Stomach smooth muscle (tissue), 2 donors: ENCODE data around the gene PDSS2.

Experiments used
- H3K27ac ChIP-seq: one replicate; pipeline ENCODE4 v1.7.0; 2013; ENCODE audit warnings: mild to moderate bottlenecking, low read length, inconsistent platforms
- H3K27me3 ChIP-seq, 2 donors: one replicate each; pipeline ENCODE4 v1.7.0; 2013; ENCODE audit warnings: low read length in 2 of 2; ENCODE audit not compliant: insufficient read depth in 2 of 2, control insufficient read depth in 1 of 2
- H3K36me3 ChIP-seq, 2 donors: one replicate each; pipeline ENCODE4 v1.7.0; 2013; ENCODE audit warnings: low read length in 2 of 2; ENCODE audit not compliant: control insufficient read depth in 2 of 2, insufficient read depth in 2 of 2
- H3K4me1 ChIP-seq: one replicate; pipeline ENCODE4 v1.7.0; 2013; ENCODE audit warnings: low read length; ENCODE audit not compliant: control insufficient read depth, insufficient read depth
- H3K4me3 ChIP-seq, 2 donors: one replicate each; pipeline ENCODE4 v1.7.0; 2013; ENCODE audit warnings: low read length in 2 of 2
- H3K9ac ChIP-seq, 2 donors: one replicate each; pipeline ENCODE4 v1.7.0; 2013; ENCODE audit warnings: low read length in 2 of 2, mild to moderate bottlenecking in 1 of 2
- H3K9me3 ChIP-seq, 2 donors: one replicate each; pipeline ENCODE4 v1.7.0; 2013; ENCODE audit warnings: low read length in 2 of 2; ENCODE audit not compliant: control insufficient read depth in 2 of 2
- donor health status: healthy.
- donor health status: Pancreatic carcinoma.

PDSS2 gene

DNA sequence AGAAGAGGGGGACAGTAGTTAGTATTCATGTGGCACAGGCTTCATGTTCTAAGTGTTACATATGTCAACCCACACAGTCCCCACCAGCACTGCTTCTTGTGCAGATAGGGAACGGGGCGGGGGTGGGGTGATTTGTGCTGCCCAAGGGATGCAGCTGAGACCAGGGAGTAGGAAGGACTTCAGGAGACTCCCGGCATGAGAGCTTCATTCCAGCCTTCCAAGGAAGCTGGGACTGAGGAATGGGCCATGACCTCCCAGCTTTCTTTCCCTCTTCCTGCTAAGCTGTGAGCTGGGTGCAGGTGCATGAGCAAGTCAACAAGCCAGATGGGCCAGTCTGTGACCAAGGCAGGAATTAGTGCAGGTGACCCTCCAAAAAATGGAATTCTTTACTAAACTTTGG lies 353.2 kb downstream of the PDSS2 start:
- Histone ChIP-seq H3K4me3 (no peak overlapping the region), H3K36me3 (no peaks in the 10 kb centered on the region), H3K27me3 (peaks cover 0 to 2% of the 10 kb centered on the region in 2 donors), H3K9me3 (no peaks in the 10 kb centered on the region), H3K27ac (no peak overlapping the region), H3K4me1 (no peaks in the 10 kb centered on the region), H3K9ac (no peak overlapping the region)

DNA sequence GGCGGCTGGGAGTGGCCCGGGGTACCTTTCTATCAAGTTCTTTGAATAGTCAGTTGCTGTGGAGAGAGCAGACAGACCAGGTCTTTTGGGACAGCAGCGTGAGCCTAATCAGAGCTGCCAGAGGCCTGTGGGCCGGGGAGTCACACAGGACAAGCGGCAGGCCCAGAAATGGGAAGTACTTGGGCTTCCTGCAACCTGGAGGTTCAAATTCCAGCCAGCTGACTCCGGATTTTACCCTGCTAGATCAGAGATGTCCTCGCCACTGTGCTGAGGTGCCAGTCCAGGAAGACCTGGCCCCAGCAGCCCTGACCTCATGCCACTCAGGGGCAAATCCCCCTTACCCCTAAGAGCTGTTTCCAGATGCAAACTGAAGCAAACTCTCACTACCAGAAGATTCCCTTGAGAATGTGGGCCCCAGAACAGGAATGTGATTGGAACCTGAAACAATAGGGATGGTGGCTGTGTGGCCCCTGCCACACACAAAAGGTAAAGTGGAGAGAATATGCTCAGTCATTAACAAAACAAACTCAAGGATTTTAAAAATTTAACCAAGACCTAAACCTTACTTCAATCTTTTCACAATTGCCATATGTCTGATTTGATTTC lies 353.8 kb downstream of the PDSS2 start:
- Histone ChIP-seq H3K36me3 (no peaks in the 10 kb centered on the region), H3K4me1 (no peaks in the 10 kb centered on the region), H3K4me3 (no peak overlapping the region)

DNA sequence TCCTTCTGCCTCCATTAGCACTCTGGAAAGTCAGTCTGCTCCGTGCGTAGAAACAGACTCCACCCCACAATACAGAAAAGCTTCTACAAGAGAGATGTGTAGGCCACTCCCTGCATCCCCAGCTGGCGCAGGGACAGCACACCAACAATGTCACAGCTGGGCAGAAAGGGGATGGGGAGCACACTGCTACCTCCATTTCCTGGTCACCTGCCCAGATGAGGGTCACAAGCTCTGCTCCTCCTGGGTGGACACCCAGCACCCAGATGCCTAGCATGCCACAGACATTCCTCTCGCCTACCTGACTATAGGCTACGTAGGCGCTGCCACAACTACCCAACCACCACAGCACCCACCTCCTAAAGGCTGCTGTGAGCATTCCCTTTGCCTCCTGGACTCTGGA lies 356.3 kb downstream of the PDSS2 start:
- Histone ChIP-seq H3K27ac (no peak overlapping the region), H3K27me3 (peaks cover 0 to 2% of the 10 kb centered on the region in 2 donors), H3K9ac (no peak overlapping the region), H3K36me3 (peaks cover 0 to 3% of the 10 kb centered on the region in 2 donors), H3K9me3 (no peaks in the 10 kb centered on the region), H3K4me1 (no peaks in the 10 kb centered on the region), H3K4me3 (no peak overlapping the region)

More for the DNA sequence above, 353.8 kb downstream of the PDSS2 start:
- Histone ChIP-seq H3K27ac (no peak overlapping the region), H3K27me3 (peaks cover 0 to 2% of the 10 kb centered on the region in 2 donors), H3K9ac (no peak overlapping the region), H3K9me3 (no peaks in the 10 kb centered on the region)
